T-helper 2 cell (primary cell): ENCODE data around the gene MRPL21.
A peak's percentile ranks its signal among the peaks of the same experiment; 100 is the strongest.

ENCODE experiments used
- DNase-seq, 5 experiments: peaks; one replicate each; pipeline versions ENCODE4 v3.0.0 to v3.0.0-alpha.2; 2012 to 2022
- total RNA-seq, 2 donors: gene quantifications; one replicate each; lab custom pipeline; 2026; lab: John Stamatoyannopoulos, UW

The MRPL21 gene
- 15.6 to 23.8 reads per million in 2 donors for total RNA-seq

DNA sequence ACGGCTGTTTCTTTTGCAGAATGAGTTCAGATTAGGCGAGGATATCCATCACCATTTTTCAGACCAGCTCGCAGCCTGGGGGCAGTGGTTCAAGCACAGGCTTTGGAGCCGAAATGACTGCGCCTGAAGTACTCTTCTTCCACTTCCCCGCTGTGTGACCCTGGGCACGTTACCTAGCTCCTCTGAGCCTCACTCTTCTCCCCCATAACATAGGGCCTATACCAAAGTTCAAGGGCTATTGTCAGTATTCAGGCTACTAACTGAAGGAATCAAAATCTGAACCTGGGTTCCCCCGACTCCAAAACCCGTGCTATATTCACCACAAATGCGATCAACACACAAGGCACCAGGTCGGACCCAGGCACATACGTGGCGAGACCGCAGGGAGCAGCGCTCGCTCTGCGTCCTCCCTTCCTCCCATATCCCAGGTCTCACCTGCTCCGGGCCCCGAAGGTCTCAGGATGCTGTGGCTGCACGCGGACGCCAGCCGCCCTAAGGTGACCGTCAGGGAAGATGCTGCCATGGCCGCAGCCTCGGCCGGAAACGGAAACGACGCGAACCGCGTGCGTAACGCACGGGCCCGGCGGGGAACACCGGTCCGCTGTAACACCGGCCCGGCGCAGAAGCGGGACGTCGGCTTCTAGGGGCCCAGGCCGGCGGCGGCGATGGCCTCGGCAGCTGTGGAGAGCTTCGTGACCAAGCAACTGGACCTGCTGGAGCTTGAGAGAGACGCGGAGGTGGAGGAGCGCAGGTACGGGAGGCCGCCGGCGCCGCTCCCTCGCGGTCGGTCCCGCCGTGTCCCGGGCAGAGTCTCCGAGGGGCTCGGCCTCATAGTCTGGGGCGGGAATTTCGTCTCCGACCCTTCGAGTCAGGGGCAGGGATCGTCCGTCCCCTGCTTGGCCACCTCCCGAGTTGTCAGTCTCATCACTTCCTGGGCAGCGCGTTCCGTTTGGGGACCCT, at the start of gene MRPL21, which contains the start of gene IGHMBP2:
MRPL21 (minus strand) TSS at position 545 of the 960 bp plus-strand sequence; CDS start at position 523, 22 bp downstream.
IGHMBP2 (plus strand) TSS at position 604 of the 960 bp plus-strand sequence; CDS start at position 666, 62 bp downstream.
- DNase-seq = peak; percentile 60 to 90 (median 74)

DNA sequence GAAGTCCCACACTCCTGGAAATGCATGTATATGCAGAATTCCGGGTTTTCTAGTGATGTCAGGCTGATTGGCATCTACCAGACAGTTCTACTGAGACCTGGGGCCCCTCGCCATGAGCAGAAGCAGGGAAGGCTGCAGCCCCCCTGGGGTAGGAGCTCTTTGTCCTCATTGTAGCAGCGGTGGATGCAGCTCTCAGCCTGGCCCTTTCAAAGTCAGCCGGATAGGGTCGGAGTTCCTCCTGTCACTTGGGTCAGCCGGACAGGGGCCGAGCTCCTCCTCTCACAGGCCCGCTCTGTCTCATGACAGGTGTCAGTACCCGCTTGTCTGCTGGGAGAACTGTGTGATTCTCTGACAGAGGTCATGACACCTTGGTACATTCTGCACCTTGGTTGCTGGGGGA, 47.1 kb upstream of the MRPL21 start:
- DNase-seq = no peak

DNA sequence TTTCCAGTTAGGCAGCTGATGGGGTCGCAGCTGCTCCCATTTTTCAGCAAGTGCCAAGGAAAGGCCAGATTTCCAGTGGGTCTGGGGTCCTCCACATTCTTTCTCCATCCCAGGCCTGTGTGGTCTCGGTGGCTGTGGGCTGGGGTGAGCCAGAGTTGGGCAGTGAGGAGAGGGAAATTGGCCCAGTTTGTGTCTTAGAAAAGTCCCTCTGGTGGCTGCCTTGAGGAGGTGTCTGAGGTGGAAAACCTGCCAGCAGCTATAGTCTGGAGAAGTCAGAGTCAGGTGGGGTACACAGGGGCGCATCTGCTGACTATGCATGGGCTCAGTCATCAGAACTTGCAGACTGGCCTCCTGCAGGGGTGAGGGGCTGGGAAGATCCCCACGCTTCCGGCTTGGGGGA, 46.6 kb upstream of the MRPL21 start:
- DNase-seq = peak in 1 of 5 experiments; percentile 33

DNA sequence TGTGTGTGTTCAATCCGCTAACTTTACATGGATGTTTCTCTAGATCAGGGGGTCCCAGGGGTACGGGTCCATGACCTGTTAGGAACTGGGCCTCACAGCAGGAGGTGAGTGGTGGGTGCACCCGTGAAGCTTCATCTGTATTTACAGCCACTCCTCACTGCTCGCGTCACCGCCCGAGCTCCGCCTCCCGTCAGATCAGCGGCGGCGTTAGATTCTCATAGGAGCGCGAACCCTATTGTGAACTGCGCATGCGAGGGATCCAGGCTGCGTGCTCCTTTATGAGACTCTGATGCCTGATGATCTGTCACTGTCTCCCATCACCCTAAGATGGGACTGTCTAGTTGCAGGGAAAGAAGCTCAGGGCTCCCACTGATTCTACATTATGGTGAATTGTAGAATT, 45.3 kb upstream of the MRPL21 start:
- DNase-seq = no peak

DNA sequence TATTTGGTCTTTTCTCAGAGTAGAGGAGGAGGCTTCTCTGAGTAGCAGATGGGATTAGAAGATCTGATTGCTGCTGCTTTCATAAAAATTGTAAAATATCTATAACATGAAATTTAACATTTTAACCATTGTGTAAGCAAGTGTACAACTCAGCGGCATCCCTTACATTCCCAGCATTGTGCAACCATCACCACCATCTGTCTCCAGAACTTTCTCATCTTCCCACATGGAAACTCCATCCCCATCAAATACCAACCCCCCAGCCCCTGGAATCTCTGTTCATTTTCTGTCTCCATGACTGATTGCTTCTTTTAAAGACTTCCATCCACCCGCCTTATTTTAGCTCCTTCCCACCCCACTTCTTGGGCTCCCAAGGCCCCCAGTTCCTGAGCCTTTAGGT, 44.9 kb upstream of the MRPL21 start:
- DNase-seq = no peak

DNA sequence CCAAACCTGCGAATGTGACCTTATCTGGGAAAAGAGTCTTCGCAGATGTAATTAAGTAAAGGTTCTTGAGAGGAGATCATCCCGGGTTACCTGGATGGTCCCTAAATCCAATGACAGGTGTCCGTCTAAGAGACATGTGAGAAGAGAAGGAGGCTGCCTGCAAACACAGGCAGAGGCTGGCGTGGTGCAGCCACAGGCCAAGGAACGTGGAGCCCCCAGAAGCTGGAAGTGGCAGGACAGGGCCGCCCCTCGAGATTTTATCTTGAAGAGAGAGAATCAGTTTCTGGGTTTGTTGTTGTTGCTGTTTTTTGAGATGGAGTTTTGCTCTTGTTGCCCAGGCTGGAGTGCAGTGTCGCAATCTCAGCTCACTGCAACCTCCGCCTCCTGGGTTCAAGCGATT, 43.5 kb upstream of the MRPL21 start:
- DNase-seq = no peak

DNA sequence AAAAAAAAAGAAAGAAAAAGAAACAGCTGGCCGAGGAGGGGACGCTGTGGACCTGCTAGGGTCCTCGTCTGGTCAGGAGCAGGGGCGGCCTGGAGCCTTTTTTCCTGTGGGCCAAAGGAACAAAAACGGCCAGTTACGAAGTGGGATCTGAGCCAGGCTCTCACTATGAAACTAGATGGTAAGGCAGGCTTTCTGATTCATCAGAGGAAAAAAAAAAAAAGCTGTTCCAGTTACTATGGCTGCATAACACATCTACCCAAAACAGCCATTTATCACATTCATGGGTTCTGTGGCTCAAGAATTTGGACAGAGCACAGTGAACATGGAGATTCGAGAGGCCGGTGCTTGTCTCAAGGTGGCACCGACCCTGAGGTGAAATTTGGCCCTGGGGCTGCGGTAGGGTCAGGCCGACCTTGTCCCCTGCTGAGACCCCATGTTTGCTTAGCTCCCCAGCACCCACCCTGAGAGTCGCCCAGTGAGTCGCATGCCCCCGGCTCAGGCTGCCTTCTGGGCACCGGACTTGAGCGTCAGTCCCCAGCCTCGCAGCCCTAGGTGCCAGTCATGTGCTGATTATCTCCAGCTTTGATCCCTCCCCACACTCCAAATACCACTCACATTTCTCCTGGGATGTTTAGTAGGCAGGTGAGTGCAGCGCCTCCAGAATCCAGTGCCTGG, 42.9 kb upstream of the MRPL21 start:
- DNase-seq = no peak

DNA sequence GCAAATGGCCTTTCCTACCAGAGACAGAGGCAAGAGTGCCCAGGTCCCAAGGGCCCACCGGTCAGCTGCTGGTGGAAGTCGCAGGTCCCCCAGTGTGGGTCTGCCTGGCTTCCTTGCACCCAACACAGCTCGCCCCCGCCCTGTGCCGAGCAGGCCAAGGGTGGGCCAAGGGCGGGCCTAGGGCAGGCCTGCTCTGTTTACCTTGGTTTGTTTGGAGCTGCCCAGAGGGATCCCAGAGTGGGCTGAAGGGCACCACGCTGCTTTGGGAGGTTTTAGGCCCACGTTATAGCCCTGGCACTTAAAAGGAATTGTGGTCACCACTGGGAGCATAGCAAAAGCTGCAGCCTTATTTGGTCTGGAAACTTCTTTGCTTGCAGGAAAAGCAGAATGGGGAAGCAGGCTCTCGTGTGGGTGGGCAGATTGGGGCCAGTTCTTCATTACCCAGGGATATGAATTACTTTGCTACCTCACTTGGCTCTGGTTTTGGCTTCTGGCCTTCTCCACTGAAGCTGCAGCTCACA, 39.2 kb upstream of the MRPL21 start:
- DNase-seq = no peak

DNA sequence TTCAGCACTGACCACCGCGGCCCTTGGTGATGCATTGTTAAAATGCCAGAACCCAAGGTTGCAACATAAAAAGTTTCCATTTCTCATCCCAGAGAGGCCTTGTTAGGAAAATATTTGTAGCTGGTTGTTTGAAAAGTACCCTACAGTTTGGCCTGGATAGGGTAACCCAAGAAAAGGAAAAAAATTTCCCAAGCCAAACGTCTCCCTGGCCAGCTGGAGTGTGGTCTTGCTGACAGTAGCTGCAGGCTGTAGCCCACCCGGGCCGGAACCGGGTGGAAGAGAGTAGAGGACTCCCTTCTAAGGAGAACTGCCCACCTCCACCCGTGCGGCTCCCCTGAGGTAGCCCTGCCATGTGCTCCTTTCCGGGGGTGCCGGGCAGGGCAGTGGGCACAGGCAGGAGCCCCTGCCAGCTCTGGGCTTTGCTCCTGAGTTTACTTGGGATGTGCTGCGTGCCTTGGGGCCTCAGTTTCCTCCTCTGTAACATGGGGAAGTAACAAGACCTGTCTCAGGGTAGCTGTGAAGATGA, 38.5 kb upstream of the MRPL21 start:
- DNase-seq = no peak

DNA sequence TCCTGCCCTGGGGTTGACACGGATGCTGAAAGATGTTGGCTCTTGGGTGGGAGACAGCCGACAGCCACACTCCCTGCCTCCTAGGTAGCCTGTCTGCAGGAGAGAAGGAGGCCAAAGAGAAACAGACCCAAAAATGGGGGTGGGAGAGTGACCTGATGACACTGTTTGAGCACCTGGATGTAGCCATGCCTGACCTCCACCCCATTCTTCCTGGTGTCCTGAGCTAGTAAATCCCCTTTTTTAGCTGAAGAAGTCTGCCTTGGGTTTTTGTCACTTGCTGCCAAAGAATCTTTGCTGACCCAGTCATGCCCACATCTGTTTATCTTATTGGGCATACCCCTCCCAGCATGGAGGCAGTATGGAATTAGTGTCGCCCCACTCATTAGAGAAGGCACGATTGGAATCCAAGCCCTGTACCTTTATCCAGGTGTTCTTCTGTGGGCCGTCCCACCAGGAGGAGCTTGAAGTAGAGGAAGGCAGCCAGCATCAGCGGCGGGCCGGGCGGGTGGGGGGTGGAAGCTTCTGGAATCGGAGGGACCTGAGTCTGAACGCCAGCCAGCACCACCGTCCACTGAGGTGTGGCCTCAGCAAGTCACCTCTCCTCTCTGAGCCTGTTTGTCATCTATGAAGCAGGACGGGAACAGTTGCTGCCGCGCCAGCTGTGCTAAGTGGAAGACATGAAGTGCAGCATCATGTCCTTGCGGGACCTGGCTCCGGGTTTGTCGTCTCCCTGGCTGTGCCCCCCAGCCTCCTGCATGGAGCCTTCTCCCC, 37.9 kb upstream of the MRPL21 start:
- DNase-seq = no peak

DNA sequence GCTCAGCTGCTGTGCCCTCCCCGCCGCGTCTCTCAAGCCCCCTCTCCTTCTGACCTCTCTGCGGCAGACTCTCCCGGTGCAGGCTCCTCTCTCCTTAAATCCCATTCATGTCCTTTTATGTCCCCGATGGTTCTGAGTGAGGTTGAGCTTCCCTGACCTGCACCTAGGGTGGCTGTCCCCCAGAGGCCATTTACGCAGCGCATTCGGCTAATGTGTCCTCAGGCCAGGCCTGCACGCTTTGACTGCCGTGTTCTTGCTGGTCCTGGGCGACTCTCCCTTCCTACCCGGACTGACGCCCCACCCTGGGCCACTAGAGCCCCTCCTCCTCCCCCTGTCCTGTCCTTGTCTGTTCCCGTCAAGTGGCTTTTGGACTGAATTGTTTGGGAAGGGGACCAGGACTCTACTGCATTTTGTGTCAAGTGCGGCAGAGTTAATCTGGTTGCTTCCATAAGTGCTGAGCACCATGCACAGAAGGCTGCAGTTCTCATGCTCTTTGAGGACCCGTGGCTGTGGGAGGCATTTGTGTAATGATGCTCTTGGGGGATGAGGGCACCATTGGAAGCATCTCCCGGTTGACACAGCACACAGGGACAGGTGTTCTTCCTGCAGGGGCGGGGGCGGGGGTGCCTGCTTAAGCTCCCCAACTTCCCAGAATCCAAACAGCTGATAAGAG, 37.2 kb upstream of the MRPL21 start:
- no peak for DNase-seq

DNA sequence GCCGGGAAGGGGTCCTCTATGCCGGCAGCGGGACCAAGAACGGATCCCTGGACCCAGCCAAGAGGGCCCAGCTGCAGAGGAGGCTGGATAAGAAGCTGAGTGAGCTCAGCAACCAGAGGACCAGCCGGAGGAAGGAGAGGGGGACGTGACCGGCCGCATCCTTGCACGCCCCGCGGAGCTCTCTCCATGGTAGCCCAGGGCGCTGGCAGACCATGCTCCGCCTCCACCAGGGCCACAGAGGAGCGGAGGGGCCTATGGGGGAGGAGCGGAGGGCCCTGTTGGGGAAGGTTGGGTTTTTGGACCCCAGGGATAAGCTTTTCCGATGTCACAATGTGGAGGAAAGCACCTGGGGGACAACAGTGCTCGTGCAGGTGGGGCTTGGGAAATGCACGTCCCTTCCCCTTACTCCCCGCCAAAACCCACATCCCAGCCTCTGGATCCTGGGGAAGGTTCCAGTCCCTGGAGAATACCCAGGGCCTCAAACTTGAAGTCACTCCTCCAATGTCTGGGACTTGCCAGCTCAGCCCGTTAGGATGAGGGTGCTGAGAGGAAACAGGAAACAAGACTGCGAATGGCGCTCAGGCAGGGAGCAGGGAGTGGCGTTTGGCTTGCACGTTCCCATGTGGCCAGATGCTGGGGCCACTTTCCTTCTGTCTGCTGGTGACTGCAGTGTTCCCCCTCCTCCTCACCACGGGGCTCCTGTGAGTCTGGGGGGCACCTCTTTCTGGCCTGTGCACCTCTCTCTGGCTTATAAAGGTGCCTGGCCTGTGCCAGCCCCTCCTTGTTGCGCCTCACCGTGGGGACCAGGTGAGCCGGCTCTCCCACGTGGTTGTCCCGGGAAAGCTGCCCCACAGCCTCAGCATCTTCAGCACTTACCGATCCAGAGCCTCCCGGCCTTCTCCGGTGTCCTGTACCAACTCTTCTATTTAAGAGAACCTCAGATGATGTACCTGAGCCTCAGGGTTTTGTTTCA, 36.2 kb upstream of the MRPL21 start:
- no peak for DNase-seq

DNA sequence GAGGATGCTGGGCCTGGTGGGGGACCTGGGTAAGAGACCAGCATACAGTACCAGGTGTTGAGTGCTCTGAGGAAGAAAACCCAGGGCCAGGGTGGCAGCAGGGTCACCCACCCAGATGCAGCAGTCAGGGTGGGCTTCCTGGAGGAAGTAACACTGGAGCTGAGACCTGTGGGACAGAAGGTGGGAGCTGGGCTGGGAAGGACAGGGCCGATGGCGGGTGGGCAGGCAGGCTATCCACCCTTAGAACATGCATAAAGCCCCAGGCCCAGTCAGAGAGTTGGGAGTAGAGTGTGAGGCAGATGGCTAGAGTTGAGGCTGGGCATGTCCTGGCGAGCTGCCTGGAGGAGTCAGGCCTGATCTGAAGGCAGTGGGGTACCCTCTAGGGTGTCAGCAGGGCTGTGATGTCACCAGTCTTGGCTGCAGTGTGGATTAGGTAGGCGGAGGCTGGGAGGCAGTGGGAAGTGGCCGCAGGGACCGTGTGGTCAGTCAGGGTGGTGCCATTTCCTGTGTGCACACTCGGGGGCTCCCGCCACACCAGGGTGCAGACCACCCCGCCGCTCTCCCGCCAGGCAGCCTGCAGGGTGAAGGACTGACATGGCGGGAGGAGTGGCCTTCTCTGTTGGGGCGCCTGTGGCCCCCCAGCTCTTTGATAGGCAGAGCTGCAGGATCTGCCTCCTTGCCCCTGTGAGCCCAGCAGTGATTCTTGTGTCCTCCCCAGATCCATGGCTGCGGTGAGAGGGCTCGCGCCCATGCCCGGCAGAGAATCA, 35.4 kb upstream of the MRPL21 start:
- no peak for DNase-seq

DNA sequence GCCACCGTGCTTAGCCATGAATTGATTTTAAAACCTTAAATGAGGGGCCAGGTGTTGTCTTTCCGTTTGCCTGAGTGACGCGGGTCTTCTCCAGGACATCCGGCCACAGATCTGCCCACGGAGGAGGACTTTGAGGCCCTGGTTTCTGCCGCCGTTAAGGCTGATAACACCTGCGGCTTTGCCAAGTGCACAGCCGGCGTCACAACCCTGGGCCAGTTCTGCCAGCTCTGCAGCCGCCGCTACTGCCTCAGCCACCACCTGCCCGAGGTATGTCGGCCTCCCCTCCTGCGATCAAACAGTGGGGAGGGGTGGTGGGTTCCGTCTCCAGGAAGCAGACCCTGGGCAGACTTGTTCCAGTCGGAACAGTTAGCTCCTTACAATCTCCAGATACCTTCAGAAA, 34.5 kb upstream of the MRPL21 start:
- DNase-seq = no peak

DNA sequence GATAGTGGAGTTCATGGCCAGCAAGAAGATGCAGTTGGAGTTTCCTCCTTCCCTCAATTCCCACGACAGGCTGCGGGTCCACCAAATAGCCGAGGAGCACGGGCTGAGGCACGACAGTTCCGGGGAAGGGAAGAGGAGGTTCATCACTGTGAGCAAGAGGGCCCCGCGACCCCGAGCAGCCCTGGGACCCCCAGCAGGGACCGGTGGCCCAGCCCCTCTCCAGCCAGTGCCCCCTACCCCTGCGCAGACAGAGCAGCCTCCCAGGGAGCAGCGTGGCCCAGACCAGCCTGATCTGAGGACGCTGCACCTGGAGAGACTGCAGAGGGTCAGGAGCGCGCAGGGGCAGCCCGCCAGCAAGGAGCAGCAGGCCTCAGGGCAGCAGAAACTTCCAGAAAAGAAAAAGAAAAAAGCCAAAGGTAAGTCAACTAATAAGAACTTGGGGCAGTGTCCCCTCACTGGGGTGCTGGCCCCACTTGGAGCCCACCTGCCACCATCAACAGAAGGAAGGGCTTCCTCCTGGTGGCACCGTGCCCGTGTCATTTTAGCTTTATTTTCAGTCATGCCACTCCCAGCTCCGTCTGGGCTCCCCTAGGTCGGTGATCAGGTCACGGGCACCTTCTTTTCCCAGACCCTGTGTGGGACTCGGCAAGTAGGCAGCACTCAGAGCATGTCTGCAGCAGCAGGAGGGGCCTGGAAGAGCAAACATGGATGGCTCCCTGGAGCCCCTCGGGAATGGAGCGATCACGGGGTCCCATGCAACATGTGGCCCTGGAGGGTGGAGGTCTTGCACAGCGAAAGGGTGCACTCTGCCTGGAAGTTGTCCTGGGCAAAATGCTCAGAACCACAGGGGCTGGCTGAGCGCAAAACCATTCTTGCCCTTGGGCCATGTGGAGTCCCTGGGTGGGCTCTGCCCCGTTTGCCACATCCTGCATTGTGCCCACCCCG, 33.3 kb upstream of the MRPL21 start:
- no peak for DNase-seq

DNA sequence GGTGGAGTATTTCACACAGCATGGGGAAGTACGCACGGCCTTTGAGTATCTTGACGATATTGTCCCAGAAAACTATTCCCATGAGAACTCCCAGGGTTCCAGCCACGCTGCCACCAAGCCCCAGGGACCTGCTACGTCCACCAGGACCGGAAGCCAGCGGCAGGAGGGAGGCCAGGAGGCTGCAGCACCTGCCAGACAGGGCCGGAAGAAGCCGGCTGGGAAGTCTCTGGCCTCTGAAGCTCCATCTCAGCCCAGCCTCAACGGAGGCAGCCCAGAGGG, 32.7 kb upstream of the MRPL21 start:
- DNase-seq = no peak

DNA sequence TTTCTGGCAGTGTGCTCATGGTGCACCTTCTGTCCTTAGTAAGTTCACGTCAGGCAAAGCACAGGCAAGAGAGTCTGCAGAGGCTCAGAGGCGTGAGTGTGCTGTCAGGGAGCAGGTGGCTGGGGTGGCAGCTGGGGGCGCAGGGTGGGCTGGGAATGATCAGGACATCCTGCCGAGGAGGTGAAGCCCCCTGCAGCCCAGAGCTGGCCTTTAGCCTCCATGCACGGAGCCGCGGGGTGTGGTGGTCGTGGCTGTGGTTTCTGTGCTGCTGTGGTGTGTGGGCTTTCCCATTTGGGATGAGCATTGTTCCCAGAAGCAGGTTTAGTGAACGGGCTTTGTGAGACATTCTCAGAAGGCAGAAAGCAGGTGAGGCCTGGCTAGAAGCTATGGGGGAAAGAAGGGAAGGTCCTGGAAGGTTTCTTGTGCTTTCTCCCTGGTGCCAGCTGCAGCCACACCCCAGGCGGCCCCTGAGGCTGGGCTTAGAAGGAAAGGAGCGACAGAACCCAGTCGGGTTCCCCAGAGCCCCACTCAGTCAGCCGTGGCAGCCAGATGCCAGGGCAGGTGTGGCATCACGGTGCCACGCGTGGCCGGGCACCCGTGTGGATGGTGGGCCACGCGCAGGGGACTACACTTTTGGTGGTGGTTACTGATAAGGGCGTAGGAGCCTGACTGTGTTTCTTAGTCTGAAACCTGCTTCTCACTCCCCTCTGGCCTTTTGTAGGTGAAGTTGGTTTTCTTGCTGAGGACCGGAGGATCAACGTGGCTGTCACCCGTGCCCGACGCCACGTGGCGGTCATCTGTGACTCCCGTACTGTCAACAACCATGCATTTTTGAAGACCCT, 32.1 kb upstream of the MRPL21 start:
- no peak for DNase-seq

DNA sequence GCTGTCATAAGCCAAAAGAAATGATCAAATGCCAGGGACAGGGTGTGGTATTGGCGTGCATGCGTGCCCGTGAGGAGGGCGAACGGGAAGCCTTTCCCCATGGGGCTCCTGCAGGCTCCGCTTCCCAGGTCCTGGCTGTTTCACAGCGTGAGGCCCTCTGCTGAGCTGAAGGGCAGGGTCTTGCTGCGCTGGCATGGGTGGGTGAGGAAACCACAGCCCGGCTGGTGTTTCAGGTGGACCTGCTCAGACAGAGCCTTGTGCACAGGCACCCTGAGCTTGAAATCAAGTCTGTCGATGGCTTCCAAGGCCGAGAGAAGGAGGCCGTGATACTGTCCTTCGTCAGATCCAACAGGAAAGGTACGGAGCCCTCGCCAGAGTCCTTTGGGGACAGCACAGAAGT, 31.4 kb upstream of the MRPL21 start:
- no peak for DNase-seq
